Suppressor macrophage treated with lipopolysaccharide for 4 hours (primary cell): Measurements from ENCODE around the gene ZNF865.
A peak's percentile ranks its signal among the peaks of the same experiment; 100 is the strongest.

ENCODE experiments used
- DNase-seq: peaks from one replicate; pipeline ENCODE4 v3.0.0-alpha.2; 2020

Gene ZNF865

DNA sequence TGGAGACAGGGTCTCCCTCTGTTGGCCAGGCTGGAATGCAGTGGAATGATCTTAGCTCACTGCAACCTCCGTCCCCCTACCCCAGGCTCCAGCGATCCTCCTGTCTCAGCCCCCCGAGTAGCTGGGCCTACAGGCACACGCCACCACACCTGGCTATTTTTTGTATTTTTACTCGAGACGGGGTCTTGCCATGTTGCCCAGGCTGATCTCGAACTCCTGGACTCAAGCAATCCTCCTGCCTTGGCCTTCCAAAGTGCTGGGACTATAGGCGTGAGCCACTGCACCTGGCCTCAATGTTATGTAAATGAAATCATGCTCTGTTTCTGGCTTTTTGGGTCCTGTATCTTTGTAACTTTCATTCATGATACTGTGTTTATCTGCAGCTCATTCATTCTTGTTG is 16.7 kb upstream of the ZNF865 start:
- no peak for DNase-seq

DNA sequence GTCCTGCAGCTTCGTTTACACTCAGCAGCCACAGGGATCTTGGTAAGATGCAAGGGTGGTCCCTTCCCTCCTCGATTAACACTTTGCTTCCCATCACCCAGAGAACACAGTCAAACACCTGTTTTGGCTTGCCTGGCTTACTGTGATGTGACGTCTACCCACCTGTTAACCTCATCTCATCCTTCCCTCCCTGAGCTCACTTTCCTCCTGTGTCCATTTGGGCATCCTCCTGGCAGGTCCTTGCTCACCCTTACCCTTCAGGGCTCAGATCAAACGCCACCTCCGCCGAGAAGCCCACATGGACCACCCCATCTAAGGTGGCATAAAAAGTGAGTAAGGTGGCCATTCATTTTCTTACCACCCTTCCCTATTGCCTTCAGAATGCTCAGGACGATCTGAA is 15.3 kb upstream of the ZNF865 start:
- DNase-seq: no peak

GRCh38 chr19:55590617-55591016 is 14.8 kb upstream of the ZNF865 start:
- DNase-seq: no peak

GRCh38 chr19:55591555-55591954 is 13.9 kb upstream of the ZNF865 start:
- no peak for DNase-seq

DNA sequence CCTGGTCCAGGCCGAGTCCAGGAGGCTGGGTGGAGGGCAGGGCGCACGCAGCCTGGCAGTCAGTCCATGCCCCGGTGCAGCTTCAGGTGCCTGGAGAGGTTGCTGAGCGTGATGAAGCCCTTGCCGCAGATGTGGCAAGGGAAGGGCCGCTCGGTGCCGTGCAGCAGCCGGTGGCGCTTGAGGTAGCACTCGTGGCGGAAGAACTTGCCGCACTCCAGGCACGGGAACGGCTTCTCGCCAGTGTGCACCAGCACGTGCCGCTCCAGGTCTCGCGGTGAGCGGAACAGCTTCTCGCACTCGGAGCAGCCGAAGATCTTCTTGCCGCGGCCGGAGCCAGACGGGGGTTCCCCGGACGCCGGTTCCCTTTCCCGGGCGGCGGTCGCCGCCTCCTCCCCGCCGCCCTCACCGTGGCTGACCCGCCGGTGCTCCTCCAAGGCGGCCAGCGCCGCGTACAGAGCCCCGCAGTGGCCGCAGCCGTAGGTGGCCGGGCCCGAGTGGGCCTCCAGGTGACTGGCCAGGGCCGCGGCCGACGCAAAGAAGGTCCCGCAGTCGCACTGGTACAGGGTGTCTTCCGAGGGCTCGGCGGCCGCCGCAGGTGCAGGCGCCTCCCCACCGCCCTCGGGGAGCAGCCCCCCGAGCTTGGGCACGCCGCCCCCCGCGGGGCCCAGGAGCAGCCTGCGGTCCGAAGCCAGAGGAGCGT is 12.9 kb upstream of the ZNF865 start:
- no peak for DNase-seq

GRCh38 chr19:55593096-55593772 is 12.2 kb upstream of the ZNF865 start:
- DNase-seq: no peak

- no peak for DNase-seq
Measured at GRCh38 chr19:55594996-55595545, 10.4 kb upstream of the ZNF865 start.

DNA sequence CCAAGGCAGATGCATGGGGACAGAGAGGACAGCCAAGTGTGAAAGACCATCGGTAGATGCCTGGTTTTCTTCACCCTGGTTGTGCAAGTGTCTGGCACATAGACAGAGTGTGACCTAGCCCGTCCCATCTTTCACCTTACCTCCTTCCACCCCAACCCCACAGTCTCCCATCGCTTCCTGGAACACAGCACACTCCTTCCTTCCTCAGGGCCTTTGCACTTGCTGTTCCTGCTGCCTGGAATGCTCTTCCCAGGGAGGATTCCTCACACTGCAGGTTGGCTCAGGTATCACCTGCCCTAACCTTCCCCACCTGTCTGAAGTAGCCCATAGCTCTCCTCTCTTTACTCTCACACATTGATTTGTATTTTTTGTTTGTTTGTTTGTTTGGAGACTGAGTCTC is 9.1 kb upstream of the ZNF865 start:
- DNase-seq: no peak

DNA sequence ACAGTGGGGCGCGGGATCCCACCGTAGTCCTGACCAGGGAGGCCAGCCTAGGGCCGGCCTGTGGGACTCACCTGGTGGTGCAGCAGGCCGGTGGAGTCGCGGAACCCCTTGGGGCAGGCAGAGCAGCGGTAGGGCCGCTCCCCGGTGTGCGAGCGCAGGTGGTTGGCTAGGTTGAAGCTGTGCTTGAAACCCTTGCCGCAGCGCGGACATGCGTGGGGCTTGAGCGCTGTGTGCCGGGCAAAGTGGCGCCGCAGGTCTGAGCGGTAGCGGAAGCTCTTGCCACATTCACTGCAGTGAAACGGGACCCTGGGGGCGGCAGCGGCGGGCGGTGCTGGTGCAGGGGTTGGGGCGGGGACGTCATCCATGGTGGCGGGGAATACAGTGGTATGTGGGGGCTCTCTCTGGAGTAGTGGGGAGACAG is 7.9 kb upstream of the ZNF865 start:
- no peak for DNase-seq

GRCh38 chr19:55598034-55598433 is 7.4 kb upstream of the ZNF865 start:
- DNase-seq: no peak

DNA sequence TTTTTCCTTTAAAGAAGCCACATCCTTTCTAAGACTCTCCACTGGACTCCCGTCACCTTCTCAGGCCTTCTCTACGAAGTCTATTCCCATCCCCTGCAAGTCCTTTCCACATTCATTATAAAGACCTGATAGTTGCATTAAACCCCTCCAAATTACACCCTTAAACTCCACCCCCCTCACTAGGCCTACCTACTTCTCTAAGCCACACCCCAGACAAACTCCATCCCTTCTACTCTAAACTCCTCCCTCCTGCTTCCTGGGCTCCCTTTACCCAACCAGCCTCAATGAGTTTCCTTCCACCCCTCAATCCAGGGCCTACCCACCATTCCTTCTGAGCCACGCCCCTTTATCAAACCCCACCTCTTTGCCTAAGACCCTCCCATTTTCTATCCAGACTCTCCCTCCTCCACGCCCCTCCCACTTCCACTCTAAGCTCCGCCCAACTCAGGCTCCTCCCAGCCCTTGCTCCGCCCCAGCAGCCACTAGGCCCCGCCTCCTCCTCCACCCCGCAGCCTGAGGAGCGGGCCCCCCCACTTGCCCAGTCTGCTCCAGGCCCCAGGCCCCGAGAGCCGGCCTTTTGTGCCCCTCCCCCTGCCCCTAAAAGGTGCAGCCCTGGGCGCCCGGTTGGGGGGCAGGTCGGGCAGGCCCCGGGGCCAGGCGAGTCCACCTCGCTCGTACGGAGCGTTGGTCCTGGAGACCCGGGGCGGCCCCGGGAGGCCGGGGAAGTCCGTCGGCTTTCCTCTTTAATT is 6.6 kb upstream of the ZNF865 start:
- DNase-seq: peak; percentile 98

DNA sequence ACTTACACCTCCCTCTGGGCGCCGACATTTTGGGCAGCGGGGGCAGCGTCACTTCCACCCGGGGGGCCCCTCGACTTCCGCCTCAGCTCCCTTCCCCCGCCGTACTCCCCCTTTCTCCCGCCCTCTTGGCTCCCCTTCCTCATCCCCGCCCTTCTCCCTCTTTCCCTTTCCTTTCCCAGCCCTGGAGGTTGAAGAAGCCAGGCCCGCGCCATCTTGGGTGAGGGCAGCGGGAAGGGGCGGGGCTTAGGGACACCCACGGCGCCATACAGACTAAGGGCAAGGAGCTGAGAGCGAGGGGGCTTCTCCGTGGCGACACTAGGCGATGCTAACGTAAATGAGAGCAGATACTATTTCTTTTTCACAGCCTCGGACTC is 6.0 kb upstream of the ZNF865 start, which contains the start of gene FIZ1:
Gene FIZ1 (minus strand): TSS at position 50 of the 374 bp plus-strand sequence. CDS start 1,652 bp downstream, outside the sequence.
- peak; percentile 99 for DNase-seq

GRCh38 chr19:55599842-55600661 is 5.4 kb upstream of the ZNF865 start, which contains the start of gene ZNF524:
Gene ZNF524 (plus strand): TSS chr19:55600288. CDS start chr19:55602113, 1,825 bp downstream.
- DNase-seq: peak; percentile 87

- no peak for DNase-seq
Measured at GRCh38 chr19:55600662-55601028, 4.8 kb upstream of the ZNF865 start.

- DNase-seq: peak; percentile 14
Measured at GRCh38 chr19:55601084-55601483, 4.4 kb upstream of the ZNF865 start.

GRCh38 chr19:55602104-55603001 is 3.1 kb upstream of the ZNF865 start:
- no peak for DNase-seq

GRCh38 chr19:55603115-55603514 is 2.3 kb upstream of the ZNF865 start:
- no peak for DNase-seq

DNA sequence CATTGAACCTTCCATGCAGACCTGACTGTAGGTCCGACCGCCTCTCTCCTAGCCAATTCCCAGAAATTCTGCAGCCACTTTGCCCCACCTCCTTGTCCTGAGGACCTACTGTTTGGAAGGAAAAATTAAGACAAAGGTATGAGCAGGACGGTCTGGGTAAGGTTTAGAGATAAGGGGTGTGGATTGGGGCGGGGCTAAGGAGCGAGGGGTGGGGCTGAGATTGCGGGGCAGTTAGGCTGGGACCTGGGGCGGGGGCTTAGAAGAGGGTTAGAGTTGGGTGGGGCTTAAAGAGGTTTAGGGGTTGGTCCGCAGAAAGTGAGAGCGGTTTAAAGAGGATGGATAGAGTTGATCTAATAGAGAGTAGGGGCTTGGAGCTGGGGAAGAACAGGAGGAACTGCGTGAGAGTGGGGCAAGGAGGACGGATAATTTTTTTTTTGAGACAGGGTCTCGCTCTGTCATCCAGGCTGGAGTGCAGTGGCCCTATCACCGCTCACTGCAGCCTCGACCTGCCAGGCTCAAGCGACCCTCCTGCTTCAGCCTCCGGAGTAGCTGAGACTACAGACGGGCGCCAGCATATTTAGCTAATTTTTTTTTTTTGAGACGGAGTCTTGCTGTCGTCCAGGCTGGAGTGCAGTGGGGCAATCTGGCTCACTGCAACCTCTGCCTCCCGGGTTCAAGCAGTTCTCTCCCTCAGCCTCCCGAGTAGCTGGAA is 1.7 kb upstream of the ZNF865 start:
- no peak for DNase-seq

GRCh38 chr19:55605207-55605636 is 225 bp upstream of the ZNF865 start:
- DNase-seq: peak; percentile 97

DNA sequence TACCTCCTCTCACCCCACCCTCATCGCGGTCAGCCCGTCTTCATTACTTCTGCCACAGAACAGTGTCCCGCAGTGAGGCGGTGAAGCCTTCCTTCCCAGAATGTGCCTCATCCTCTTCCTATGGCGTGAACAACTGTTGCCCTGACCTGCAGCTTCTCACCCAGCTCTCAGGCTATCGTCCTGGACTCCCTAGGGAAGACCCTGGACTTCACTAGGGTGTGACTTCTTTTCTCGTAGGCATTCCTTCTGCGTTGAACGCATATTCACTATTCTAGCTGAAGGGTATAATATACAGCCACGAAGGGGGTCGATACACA is 982 bp downstream of the ZNF865 start:
- no peak for DNase-seq

GRCh38 chr19:55606817-55607216 is 1.4 kb downstream of the ZNF865 start:
- no peak for DNase-seq
